GM12878 (cell line): Measurements from ENCODE around the gene FBLN1. TPM values are rescaled to one million over a fixed set of nuclear protein-coding genes. Genes with fewer than 3 reads are reported as not detected.

Experiments
- ATAC-seq: fragments of 200-7000 bp; cut with Tn5 transposase; 3 replicates; pipeline ENCODE4 v1.9.1; 2020; ENCODE audit warnings: mild to moderate bottlenecking, moderate library complexity
- BruUV-seq: library from RNA; stranded (reverse); fragments of 400-500 nt; replicated peaks from 2 replicates; lab custom pipeline; 2021; lab: Mats Ljungman, UMichigan
- CTCF ChIA-PET: fragments of 300-600 bp; sonication (Branson Sonifier 250); formaldehyde crosslinking; extraction: SDS; loops from one replicate; lab custom pipeline; 2021; ENCODE audit warnings: inconsistent platforms; lab: Yijun Ruan, JAX
- POLR2A ChIA-PET: fragments of 350-600 bp; formaldehyde crosslinking; extraction: SDS; loops from one replicate; lab custom pipeline; 2021; ENCODE audit warnings: inconsistent platforms; lab: Charles Lee
- RAD21 ChIA-PET: fragments of 300-600 bp; sonication (Branson Sonifier 250); formaldehyde crosslinking; loops from one replicate; lab custom pipeline; 2023; ENCODE audit warnings: antibody characterized with exemption; ENCODE audit not compliant: unreplicated experiment; lab: Charles Lee
- SMC1A ChIA-PET: fragments of 300-600 bp; sonication (Branson Sonifier 250); formaldehyde crosslinking; loops from one replicate; lab custom pipeline; 2023; ENCODE audit not compliant: unreplicated experiment, uncharacterized antibody; lab: Charles Lee
- DNase-seq: peaks from one replicate; pipeline ENCODE4 v3.0.0-alpha.2; 2011; ENCODE audit warnings: low read depth, low spot score
- FAIRE-seq: peaks from 3 replicates; lab custom pipeline; 2011; peaks lifted over from hg19 to GRCh38; lab: Jason Lieb, UNC
- H2AFZ ChIP-seq: 2 replicates; pipeline ENCODE4 v1.6.0; 2011; ENCODE audit warnings: low read depth, low read length, control low read depth; ENCODE audit not compliant: control insufficient read depth
- H3K27ac ChIP-seq: 2 replicates; pipeline ENCODE4 v1.5.1; 2011; ENCODE audit warnings: control low read depth; ENCODE audit not compliant: control insufficient read depth, insufficient read depth
- H3K27me3 ChIP-seq, 2 experiments: replicated peaks in 1 of 2; 2 replicates each; pipeline versions ENCODE4 v1.6.0 to v1.6.1; 2011; ENCODE audit warnings: low read length in 1 of 2; ENCODE audit not compliant: control insufficient read depth in 2 of 2, insufficient read depth in 2 of 2
- H3K36me3 ChIP-seq, 2 experiments: 2 replicates each; pipeline ENCODE4 v1.5.1; 2011; ENCODE audit warnings: low read length in 1 of 2; ENCODE audit not compliant: control insufficient read depth in 2 of 2, insufficient read depth in 2 of 2
- H3K4me1 ChIP-seq: 2 replicates; pipeline ENCODE4 v1.6.1; 2011; ENCODE audit warnings: mild to moderate bottlenecking, low read length, moderate library complexity, mixed read lengths; ENCODE audit not compliant: control insufficient read depth, insufficient read depth
- H3K4me2 ChIP-seq: 2 replicates; pipeline ENCODE4 v1.6.0; 2011; ENCODE audit warnings: control low read depth; ENCODE audit not compliant: control insufficient read depth, insufficient read depth
- H3K4me3 ChIP-seq: fragments of 200-600 bp; sonication (generic); 2 replicates; pipeline ENCODE4 v1.5.1; 2016
- H3K79me2 ChIP-seq: 2 replicates; pipeline ENCODE4 v1.6.0; 2011; ENCODE audit warnings: low read length; ENCODE audit not compliant: control insufficient read depth, insufficient read depth
- H3K9ac ChIP-seq: 2 replicates; pipeline ENCODE4 v1.8.0; 2011; ENCODE audit warnings: low read length, control low read depth, mixed read lengths; ENCODE audit not compliant: control insufficient read depth, insufficient read depth
- H3K9me3 ChIP-seq: replicated peaks from 3 replicates; pipeline ENCODE4 v1.5.1; 2011; ENCODE audit warnings: mild to moderate bottlenecking, low read length; ENCODE audit not compliant: control insufficient read depth, insufficient read depth
- H4K20me1 ChIP-seq: 2 replicates; pipeline ENCODE4 v1.6.0; 2011; ENCODE audit not compliant: control insufficient read depth, insufficient read depth
- CHD2 ChIP-seq: IDR thresholded peaks from 2 replicates; pipeline ENCODE4 v1.6.1; 2011; ENCODE audit warnings: low read depth, low read length, improper control_type of control experiment, borderline replicate concordance
- CREB1 ChIP-seq: IDR thresholded peaks from 2 replicates; pipeline ENCODE4 v1.6.1; 2012; ENCODE audit warnings: low read depth, mild to moderate bottlenecking, inconsistent platforms
- ETV6 ChIP-seq, 2 experiments: fragments of 450-650 bp in 1 of 2; IDR thresholded peaks in 1 of 2; conservative IDR thresholded peaks in 1 of 2; 2 replicates each; pipeline ENCODE4 v1.6.1; 2014; ENCODE audit warnings: antibody characterized with exemption in 1 of 2, borderline replicate concordance in 1 of 2, low read depth in 1 of 2, mild to moderate bottlenecking in 1 of 2, moderate library complexity in 1 of 2
- GATAD2B ChIP-seq: fragments of 450-650 bp; conservative IDR thresholded peaks from 2 replicates; pipeline ENCODE4 v1.6.1; 2017; ENCODE audit warnings: low read depth, mild to moderate bottlenecking, moderate library complexity
- HSF1 ChIP-seq: fragments of 150-350 bp; IDR thresholded peaks from 2 replicates; pipeline ENCODE4 v1.6.1; 2014; ENCODE audit warnings: mild to moderate bottlenecking, low read depth, low read length
- IKZF1 ChIP-seq: fragments of 450-650 bp; conservative IDR thresholded peaks from 2 replicates; pipeline ENCODE4 v1.6.1; 2017; ENCODE audit warnings: antibody characterized with exemption, mild to moderate bottlenecking
- KAT2A ChIP-seq: conservative IDR thresholded peaks from 2 replicates; pipeline ENCODE4 v1.6.1; 2011; ENCODE audit warnings: low read depth, low read length; ENCODE audit not compliant: control insufficient read depth
- MLLT1 ChIP-seq: fragments of 450-650 bp; IDR thresholded peaks from 2 replicates; pipeline ENCODE4 v1.6.1; 2016; ENCODE audit warnings: mild to moderate bottlenecking
- POLR2A ChIP-seq: IDR thresholded peaks from 2 replicates; pipeline ENCODE4 v1.6.1; 2011; ENCODE audit warnings: low read depth, mild to moderate bottlenecking, low read length
- SKIL ChIP-seq: fragments of 450-650 bp; IDR thresholded peaks from 2 replicates; pipeline ENCODE4 v1.6.1; 2017; ENCODE audit warnings: mild to moderate bottlenecking, low read depth, inconsistent platforms; ENCODE audit not compliant: poor library complexity, severe bottlenecking
- SMARCA5 ChIP-seq: fragments of 450-650 bp; IDR thresholded peaks from 2 replicates; pipeline ENCODE4 v1.6.1; 2017; ENCODE audit warnings: mild to moderate bottlenecking
- STAT1 ChIP-seq: fragments of 450-650 bp; conservative IDR thresholded peaks from 2 replicates; pipeline ENCODE4 v1.6.1; 2014; ENCODE audit warnings: antibody characterized with exemption, mild to moderate bottlenecking
- SUPT20H ChIP-seq: IDR thresholded peaks from 2 replicates; pipeline ENCODE4 v1.6.1; 2011; ENCODE audit warnings: low read depth, mild to moderate bottlenecking, low read length, moderate library complexity, borderline replicate concordance; ENCODE audit not compliant: control insufficient read depth
- WRNIP1 ChIP-seq: IDR thresholded peaks from 2 replicates; pipeline ENCODE4 v1.6.1; 2011; ENCODE audit warnings: low read depth, low read length, improper control_type of control experiment, borderline replicate concordance
- WGBS: methylation state at CpG from one replicate; pipeline ENCODE4 v1.1.6; 2016; ENCODE audit warnings: low lambda C conversion rate; ENCODE audit not compliant: insufficient replicate concordance, insufficient coverage; ENCODE audit errors: missing lambda C conversion rate; 5-methylcytosine and 5-hydroxymethylcytosine counted together
- in situ Hi-C: fragments of 300-500 bp; cut with MboI; formaldehyde crosslinking; loops from 9 replicates; pipeline ENCODE4 v1.14.3; 2018; ENCODE audit warnings: mixed read lengths
- intact Hi-C: fragments of 100-400 bp; cut with micrococcal nuclease; formaldehyde crosslinking; loops from one replicate; pipeline ENCODE4 v1.14.2; 2022; ENCODE audit not compliant: unreplicated experiment
- polyA plus RNA-seq, 11 experiments: library from polyadenylated mRNA; depleted of rRNA in 4 of 11; unstranded in 6 of 11; stranded (reverse) in 5 of 11; fragments of >200 nt; fragmentation: Nextera tagmentation in 4 of 11; fragmentation: Illumina TruSeq in 1 of 11; extraction: Ambion mirVana in 4 of 11; extraction: Trizol in 1 of 11; gene quantifications; 1 replicate in 1 of 11; 2 replicates in 10 of 11; pipeline versions ENCODE4 v1.2.1 to v1.2.3, GENCODE V29; 2011 to 2016; ENCODE audit warnings: inconsistent platforms in 2 of 11, missing spikeins in 2 of 11, low read depth in 1 of 11
- total RNA-seq, 4 experiments: library from RNA; depleted of rRNA in 3 of 4; stranded (reverse); fragments of >200 nt in 3 of 4; fragmentation: Illumina TruSeq in 1 of 4; extraction: Trizol in 1 of 4; gene quantifications; 2 replicates each; pipeline versions ENCODE4 v1.2.1 to v1.2.3, GENCODE V29; 2013 to 2021

Gene FBLN1
- total and polyA plus RNA-seq, 10 of the 15 experiments (the other 5 are each of a cell fraction or from before 2014, with no cell fraction given), result 0.20 to 0.51 TPM; not detected in 8

- ATAC-seq (no peak), FAIRE-seq (no peak), DNase-seq (no peak)
- Histone ChIP-seq H3K4me3 (no peak overlapping the region), H3K36me3 (no peaks in the 10 kb centered on the region), H3K9ac (no peak overlapping the region), H3K9me3 (no peaks in the 10 kb centered on the region; the same call in 2 of the 3 replicates), H4K20me1 (no peaks in the 10 kb centered on the region), H3K27ac (no peak overlapping the region), H3K4me1 (no peaks in the 10 kb centered on the region), H3K79me2 (no peaks in the 10 kb centered on the region), H2AFZ (no peak overlapping the region), H3K27me3 (peaks cover 0 to 4% of the 10 kb centered on the region in 2 experiments; a peak in 3 of 4 replicates), H3K4me2 (no peak overlapping the region)
- ChIA-PET RAD21 (no interaction called here), CTCF (no interaction called here), SMC1A (no interaction called here), POLR2A (no interaction called here)
- no TSS peak for BruUV-seq
- intact Hi-C loops (no loop called here), in situ Hi-C loops (no loop called here)
- WGBS, result 22% methylated on average over 17 of the region's 17 CpGs
- TF ChIP-seq SMARCA5, result no peak
- TF ChIP-seq STAT1, result no peak
- TF ChIP-seq POLR2A, result no peak
- no peak for TF ChIP-seq KAT2A
- TF ChIP-seq CHD2, result no peak
- no peak for TF ChIP-seq GATAD2B
- TF ChIP-seq CREB1, result no peak
Observed at GRCh38 chr22:45518580-45518991, 15.9 kb downstream of the FBLN1 start.

- ATAC-seq (no peak), FAIRE-seq (no peak), DNase-seq (no peak)
- no TSS peak for BruUV-seq
- no peak overlapping the region for H2AFZ ChIP-seq
- H3K9me3 ChIP-seq, result no peaks in the 10 kb centered on the region; the same call in 2 of the 3 replicates
- ChIA-PET RAD21 (no interaction called here), POLR2A (no interaction called here), SMC1A (no interaction called here), CTCF (no interaction called here)
- H3K36me3 ChIP-seq, result no peaks in the 10 kb centered on the region; a peak in 1 of 4 replicates
- no peak overlapping the region for H3K27ac ChIP-seq
- 0% methylated on average over 5 of the region's 5 CpGs for WGBS
- no peak overlapping the region for H3K9ac ChIP-seq
- H3K4me2 ChIP-seq, result no peak overlapping the region
- in situ Hi-C loops, result no loop called here
- no peaks in the 10 kb centered on the region for H3K79me2 ChIP-seq
- no peaks in the 10 kb centered on the region for H4K20me1 ChIP-seq
- H3K27me3 ChIP-seq, result peaks cover 2 to 6% of the 10 kb centered on the region in 2 experiments
- no peaks in the 10 kb centered on the region for H3K4me1 ChIP-seq
- no peak overlapping the region for H3K4me3 ChIP-seq
- intact Hi-C loops, result no loop called here
- TF ChIP-seq MLLT1 (no peak), SKIL (no peak), HSF1 (no peak), ETV6 (conservative IDR thresholded peaks at IDR 0.05 in 1 of 2, IDR thresholded peaks at IDR 0.05 in 1 of 2; ENCODE audit: borderline replicate concordance in 1 of 2, low read depth in 1 of 2) (no peak), WRNIP1 (no peak), IKZF1 (no peak), SUPT20H (no peak)
Observed at GRCh38 chr22:45521178-45521577, 18.5 kb downstream of the FBLN1 start.
